H1 (cell line): ENCODE data around the gene GPR18. TPM values are rescaled to one million over a fixed set of nuclear protein-coding genes. Genes with fewer than 3 reads are reported as not detected.

Experiments
- CREB1 ChIP-seq: IDR thresholded peaks from 2 replicates; pipeline ENCODE4 v1.6.1; 2012; ENCODE audit warnings: inconsistent platforms
- GTF2F1 ChIP-seq: IDR thresholded peaks from 2 replicates; pipeline ENCODE4 v1.6.1; 2012; ENCODE audit warnings: low read depth, low read length, improper control_type of control experiment, borderline replicate concordance
- KDM1A ChIP-seq: fragments of 200-600, 300-600 bp; sonication (generic); IDR thresholded peaks from 2 replicates; pipeline ENCODE4 v1.7.1; 2016; ENCODE audit warnings: mild to moderate bottlenecking, low read length, borderline replicate concordance
- NRF1 ChIP-seq: IDR thresholded peaks from 2 replicates; pipeline ENCODE4 v1.6.1; 2011; ENCODE audit warnings: mild to moderate bottlenecking, low read depth, low read length, improper control_type of control experiment
- POLR2AphosphoS5 ChIP-seq: IDR thresholded peaks from 2 replicates; pipeline ENCODE4 v1.6.1; 2011; ENCODE audit warnings: low read depth, low read length
- SIN3A ChIP-seq, 2 experiments: IDR thresholded peaks in 1 of 2; conservative IDR thresholded peaks in 1 of 2; 2 replicates each; pipeline ENCODE4 v1.6.1; 2011 to 2012; ENCODE audit warnings: low read length in 2 of 2, improper control_type of control experiment in 1 of 2, low read depth in 1 of 2, mild to moderate bottlenecking in 1 of 2
- SIRT6 ChIP-seq: IDR thresholded peaks from one replicate; pipeline ENCODE4 v1.7.1; 2012; ENCODE audit warnings: low read length, inconsistent platforms
- SIX5 ChIP-seq: IDR thresholded peaks from 2 replicates; pipeline ENCODE4 v1.6.1; 2011; ENCODE audit warnings: mild to moderate bottlenecking, low read depth, low read length
- TAF7 ChIP-seq: optimal IDR thresholded peaks from 2 replicates; pipeline ENCODE3; 2011; ENCODE audit warnings: low read depth, mild to moderate bottlenecking, inconsistent platforms, low read length, moderate library complexity, borderline replicate concordance
- ZNF274 ChIP-seq: IDR thresholded peaks from 2 replicates; pipeline ENCODE4 v1.7.0; 2012; ENCODE audit warnings: low read length, borderline replicate concordance; ENCODE audit errors: extremely low read depth
- polyA plus RNA-seq, 7 experiments: library from polyadenylated mRNA; depleted of rRNA in 3 of 7; stranded (reverse) in 5 of 7; unstranded in 2 of 7; fragments of >200 nt in 5 of 7; fragments of 200-250 nt in 2 of 7; gene quantifications; 1 replicate in 5 of 7; 2 replicates in 1 of 7; 4 replicates in 1 of 7; pipeline versions ENCODE4 v1.2.1 to v1.2.3, GENCODE V29; 2011 to 2013; ENCODE audit warnings: missing spikeins in 2 of 7, mixed read lengths in 2 of 7
- total RNA-seq: library from RNA; stranded (reverse); fragmentation: NEBNext Ultra II Directional; extraction: Animal tissue kit (Norgen Biotek cat#: 25700); gene quantifications from 2 replicates; pipeline ENCODE4 v1.2.1, GENCODE V29; 2021
- TF ChIP-seq, protein P1 (sequence below): IDR thresholded peaks from 2 replicates; pipeline ENCODE4 v1.6.1; 2012; ENCODE audit warnings: low read length, inconsistent platforms

Gene GPR18
- total and polyA plus RNA-seq, 2 of the 8 experiments (the other 6 are each of a cell fraction or from before 2014, with no cell fraction given): not detected

- TF ChIP-seq NRF1 (no peak), TAF7 (no peak), ZNF274 (no peak), SIN3A (conservative IDR thresholded peaks at IDR 0.05 in 1 of 2, IDR thresholded peaks at IDR 0.05 in 1 of 2; ENCODE audit: low read depth in 1 of 2, low read length in 2 of 2) (no peak), GTF2F1 (no peak), KDM1A (no peak), POLR2AphosphoS5 (no peak), CREB1 (no peak), SIRT6 (no peak), SIX5 (no peak)
- TF ChIP-seq, protein P1, sequence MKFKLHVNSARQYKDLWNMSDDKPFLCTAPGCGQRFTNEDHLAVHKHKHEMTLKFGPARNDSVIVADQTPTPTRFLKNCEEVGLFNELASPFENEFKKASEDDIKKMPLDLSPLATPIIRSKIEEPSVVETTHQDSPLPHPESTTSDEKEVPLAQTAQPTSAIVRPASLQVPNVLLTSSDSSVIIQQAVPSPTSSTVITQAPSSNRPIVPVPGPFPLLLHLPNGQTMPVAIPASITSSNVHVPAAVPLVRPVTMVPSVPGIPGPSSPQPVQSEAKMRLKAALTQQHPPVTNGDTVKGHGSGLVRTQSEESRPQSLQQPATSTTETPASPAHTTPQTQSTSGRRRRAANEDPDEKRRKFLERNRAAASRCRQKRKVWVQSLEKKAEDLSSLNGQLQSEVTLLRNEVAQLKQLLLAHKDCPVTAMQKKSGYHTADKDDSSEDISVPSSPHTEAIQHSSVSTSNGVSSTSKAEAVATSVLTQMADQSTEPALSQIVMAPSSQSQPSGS: no peak
Observed at GRCh38 chr13:99303863-99304521, 45.8 kb upstream of the GPR18 start (continued).
